ENCODE results near the gene SMAD6.
"Not testable (repeated sequence)": the region's sequence is repeated elsewhere in the genome, so short reads cannot be mapped to it uniquely, and the experiment has no call there.

SMAD6 gene

DNA sequence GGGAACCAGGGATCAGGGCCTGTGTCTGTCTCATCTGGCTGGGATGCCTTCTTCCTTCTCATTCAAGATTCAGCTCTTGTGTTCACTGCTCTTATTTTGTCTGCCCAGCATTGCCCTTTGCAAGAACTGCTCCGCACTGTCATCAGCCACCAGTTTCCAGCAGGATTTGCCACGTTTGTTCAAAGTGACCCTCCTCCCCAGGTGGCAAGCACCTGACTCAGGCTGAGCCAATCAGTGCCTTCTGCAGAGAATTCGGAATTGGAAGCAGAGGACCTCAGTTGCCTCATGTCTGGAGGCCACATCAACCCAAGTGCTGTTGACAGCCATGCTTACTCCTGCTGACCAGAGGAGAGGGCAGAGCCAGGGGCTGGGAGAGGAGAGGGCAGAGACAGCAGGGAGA, 124.5 kb downstream of the SMAD6 start:
- DNase-seq (ENCODE audit: low spot score): no peak

DNA sequence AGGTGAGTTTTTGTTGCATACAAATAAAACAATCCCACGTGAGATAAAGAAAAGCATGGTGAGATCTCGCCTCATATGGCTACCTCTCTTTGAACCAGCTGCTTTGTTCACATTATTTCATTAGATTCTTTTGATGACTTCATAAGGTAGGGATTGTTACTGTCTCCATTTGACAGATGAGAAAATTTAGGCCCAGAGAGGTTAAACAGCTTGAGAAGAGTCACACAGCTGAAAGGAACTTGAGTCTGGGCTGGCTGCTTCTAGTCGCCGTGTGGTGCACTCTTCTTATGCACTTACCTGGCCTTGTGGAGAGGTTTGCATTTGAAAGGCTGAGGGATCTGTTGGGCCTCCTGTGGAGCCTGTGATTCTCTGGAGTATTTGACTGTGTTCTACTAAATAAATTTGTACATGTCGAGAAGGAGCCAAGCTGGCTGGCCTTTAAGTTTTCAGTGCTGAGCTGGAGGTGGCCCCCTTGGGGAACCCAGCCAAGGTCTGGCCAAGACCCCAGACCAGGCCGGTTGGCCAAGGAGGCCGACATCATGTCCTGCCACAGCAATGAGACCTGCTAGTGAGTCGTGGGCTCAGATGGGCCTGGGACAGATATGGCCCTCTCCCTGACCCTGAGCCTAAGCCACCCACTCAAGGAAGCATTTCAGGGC, 125.1 kb downstream of the SMAD6 start:
- no peak for DNase-seq (ENCODE audit: low spot score)

DNA sequence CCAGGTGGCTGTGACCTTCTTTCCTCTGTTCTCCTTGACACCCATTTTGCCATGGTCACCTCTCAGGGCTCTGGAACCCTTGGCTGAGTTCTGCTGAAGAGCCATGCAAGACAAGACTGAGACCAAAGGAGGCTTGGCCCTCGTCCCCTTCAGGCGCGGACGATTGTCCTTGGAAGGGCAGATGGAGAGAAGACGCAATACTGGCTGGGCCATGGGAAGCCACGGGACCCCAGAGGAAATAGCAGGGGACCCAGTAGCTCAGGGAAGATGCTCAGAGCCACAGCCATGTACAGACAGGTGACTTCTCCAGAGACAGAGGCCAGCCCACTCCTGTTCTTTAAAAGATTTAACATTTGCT, 125.6 kb downstream of the SMAD6 start:
- DNase-seq (ENCODE audit: low spot score): no peak

DNA sequence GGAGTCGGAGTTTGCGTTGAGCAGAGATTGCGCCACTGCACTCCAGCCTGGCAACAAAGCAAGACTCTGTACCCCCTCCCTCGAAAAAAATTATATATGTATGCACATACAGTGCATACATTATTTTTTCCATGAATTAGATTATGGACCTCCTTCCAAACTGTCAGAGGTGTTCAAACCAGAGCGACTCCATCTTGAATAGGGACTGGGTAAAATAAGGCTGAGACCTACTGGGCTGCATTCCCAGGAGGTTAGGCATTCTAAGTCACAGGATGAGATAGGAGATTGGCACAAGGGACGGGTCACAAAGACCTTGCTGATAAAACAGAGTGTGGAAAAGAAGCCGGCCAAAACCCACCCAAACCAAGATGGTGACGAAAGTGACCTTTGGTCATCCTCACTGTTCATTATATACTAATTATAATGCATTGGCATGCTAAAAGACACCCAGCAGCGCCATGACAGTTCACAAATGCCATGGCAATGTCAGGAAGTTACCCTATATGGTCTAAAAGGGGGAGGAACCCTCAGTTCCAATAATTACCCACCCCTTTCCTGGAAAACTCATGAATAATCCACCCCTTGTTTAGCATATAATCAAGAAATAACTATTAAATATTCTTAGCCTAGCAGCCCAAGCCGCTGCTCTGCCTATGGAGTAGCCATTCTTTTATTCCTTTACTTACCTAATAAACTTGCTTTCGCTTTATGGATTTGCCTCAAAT, 126.9 kb downstream of the SMAD6 start:
- DNase-seq (ENCODE audit: low spot score): not testable (repeated sequence)

DNA sequence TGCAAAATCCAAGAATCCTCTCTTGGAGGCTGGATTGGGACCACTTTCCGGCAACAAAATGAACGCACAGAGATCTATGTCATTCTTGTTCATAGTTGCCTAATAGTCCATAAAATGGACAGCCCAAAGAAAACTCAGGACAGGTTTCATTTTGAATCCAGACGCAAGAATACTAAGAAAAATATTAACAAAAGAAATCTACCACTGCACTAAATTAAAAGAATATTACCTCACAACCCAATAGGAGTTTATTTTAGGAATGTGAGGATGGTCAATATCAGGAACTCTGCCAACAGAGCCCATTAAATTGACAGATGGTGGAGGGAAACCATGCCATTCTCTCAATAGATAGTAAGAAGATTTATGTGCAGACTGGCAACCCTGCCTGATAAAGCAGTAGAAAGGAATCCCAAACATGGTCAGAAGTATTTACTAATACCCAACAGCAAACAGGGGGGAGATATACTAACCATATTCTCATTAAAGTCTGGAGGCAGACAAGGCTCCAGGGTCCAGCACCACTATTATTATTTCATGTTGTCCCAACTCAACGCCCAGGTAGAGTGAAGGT, 127.6 kb downstream of the SMAD6 start:
- no peak for DNase-seq (ENCODE audit: low spot score)

DNA sequence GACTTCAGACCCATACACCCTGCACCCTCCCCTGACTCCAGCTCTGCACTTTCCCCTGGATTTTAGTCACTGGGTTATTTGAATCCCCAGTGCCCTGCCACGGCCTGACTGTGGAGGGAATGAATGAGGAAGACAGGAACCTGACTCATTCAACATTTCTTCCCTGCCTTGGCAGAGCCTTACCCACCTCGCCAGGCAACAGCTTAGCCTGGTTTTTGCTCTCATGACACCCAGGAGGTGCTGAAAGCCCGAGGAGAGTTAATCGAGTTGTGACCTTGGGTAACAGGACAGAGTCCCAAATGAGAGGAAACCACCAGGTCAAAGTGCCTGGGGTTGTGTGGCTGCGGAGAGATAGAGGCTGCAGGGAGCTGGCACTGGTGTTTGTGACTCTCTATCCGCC, 128.3 kb downstream of the SMAD6 start:
- DNase-seq (ENCODE audit: low spot score): no peak

DNA sequence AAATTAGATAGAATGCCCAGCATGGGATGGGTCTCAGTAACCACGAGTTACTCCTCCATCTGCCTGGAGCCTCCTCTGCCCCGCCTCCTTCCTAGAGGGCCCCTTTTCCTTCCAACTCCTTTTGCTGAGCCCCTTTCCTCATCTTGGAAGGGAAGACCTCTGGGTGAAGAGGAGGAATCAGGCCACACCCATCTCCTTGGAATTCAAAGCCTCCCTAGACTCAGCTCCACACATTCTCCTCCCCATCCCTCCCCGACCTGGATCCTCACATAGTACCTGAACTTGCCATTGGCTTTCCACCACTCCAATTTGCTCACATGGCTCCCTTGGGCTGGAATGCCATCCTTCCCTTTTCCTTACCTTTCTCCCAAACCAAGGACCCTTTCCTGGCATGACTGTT, 128.8 kb downstream of the SMAD6 start:
- DNase-seq (ENCODE audit: low spot score): no peak

DNA sequence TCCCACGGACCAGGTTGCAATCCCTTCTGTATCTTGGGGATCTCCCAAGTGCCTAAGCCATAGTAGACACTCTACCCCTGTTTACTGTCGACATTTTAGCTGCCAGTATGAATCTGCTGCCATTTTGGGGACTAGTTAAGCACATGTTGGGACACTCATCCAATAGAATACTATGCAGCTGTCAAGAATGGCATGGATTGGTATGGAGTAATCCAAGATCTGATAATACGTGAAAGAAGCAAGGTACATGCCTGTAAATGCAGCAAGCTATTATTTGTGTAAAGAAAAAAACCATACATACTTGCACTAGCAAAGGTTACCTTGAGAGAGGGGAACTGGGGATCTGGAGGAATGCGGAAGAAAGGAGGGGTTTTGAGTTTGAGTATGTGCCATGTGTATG, 129.3 kb downstream of the SMAD6 start:
- no peak for DNase-seq (ENCODE audit: low spot score)

DNA sequence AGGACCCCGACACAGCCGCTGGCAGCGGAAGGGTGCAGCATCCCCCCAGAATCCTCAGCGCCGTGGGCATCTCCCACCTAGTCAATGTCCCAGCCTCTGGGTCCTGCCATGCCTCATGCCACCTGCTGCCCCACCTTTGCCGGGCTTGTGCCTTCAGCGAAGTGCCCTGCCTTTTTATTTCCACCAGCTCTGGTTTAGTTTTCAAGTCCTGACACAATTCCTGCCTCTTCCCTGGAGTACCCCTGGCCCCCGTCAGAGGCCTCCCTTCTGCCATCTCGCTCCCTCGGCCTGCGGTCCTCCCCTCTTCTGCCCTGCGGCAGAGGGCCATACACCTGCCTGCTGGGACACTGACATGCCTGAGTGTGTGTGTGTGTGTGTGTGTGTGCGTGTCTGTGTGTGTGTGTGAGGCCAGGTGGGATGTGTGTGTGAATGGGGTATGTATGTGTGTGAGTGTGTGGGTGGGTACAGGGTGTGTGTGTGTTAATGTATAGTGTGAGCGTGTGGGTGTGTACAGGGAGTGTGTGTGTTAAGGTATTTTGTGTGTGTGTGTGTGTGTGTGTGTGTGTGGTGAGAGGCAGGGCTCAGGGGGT, 129.9 kb downstream of the SMAD6 start:
- DNase-seq (ENCODE audit: low spot score): no peak
